ENCODE results near the gene RSBN1L. TPM values are rescaled to one million over a fixed set of nuclear protein-coding genes. Genes with fewer than 3 reads are reported as not detected.

The RSBN1L gene
- total RNA-seq, 1 experiment from 2014 or later, result 18.0 TPM

DNA sequence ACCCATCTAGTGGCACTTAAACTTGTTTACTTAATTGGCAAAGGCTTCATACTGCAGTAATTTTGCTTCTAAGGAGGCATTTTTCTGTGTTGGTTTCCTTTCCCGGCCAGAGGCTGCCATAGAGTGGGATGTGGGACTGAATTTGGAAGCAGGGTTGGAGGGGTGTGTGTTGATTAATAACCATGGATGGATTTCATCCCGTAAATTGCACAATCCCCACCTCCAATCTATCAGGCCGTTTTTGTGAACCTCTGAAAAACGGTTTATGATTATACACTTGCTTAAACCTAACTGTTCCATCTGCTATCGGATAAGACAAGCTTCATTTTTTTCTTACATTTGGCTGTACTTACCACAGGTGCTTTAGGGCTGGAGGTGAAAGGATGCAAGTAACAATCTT, 100.7 kb downstream of the RSBN1L start:
- Histone ChIP-seq H3K9me3 (ENCODE audit: control insufficient read depth, insufficient read depth, low read depth, low read length) (no peaks in the 10 kb centered on the region), H3K27ac (ENCODE audit: low read length) (peak overlapping the region; percentile 98), H3K4me1 (ENCODE audit: control insufficient read depth, insufficient read depth, low read length) (peaks cover 23% of the 10 kb centered on the region), H3K36me3 (ENCODE audit: control insufficient read depth, insufficient read depth, low read length) (no peaks in the 10 kb centered on the region; the same call in 1 of the 2 replicates), H3K27me3 (ENCODE audit: control insufficient read depth, insufficient read depth, low read length) (no peaks in the 10 kb centered on the region), H3K4me3 (ENCODE audit: low read depth in 2 of 2, low read length in 2 of 2) (peak overlapping the region; percentile 80 to 99)
- ATAC-seq (no peak), DNase-seq (ENCODE audit: low read depth, low spot score) (no peak)
- TF ChIP-seq TCF7L2 (IDR thresholded peaks at IDR 0.05; ENCODE audit: low read depth, low read length) (no peak), REST (IDR thresholded peaks at IDR 0.05; ENCODE audit: insufficient read depth in 1 of 2, low read depth in 2 of 2, low read length in 1 of 2) (no peak), POLR2AphosphoS5 (IDR thresholded peaks at IDR 0.05; ENCODE audit: low read depth, low read length) (no peak), SIN3A (IDR thresholded peaks at IDR 0.05; ENCODE audit: borderline replicate concordance, insufficient read depth, low read depth, low read length) (no peak)
- TF ChIP-seq, protein P1, sequence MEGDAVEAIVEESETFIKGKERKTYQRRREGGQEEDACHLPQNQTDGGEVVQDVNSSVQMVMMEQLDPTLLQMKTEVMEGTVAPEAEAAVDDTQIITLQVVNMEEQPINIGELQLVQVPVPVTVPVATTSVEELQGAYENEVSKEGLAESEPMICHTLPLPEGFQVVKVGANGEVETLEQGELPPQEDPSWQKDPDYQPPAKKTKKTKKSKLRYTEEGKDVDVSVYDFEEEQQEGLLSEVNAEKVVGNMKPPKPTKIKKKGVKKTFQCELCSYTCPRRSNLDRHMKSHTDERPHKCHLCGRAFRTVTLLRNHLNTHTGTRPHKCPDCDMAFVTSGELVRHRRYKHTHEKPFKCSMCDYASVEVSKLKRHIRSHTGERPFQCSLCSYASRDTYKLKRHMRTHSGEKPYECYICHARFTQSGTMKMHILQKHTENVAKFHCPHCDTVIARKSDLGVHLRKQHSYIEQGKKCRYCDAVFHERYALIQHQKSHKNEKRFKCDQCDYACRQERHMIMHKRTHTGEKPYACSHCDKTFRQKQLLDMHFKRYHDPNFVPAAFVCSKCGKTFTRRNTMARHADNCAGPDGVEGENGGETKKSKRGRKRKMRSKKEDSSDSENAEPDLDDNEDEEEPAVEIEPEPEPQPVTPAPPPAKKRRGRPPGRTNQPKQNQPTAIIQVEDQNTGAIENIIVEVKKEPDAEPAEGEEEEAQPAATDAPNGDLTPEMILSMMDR (IDR thresholded peaks at IDR 0.05), result no peak
- intact Hi-C loops (cut with micrococcal nuclease; ENCODE audit: unreplicated experiment) (loop anchor here (10.0 kb wide), 1 partner anchor 138 kb away; no protein-coding TSS in a partner anchor), in situ Hi-C loops (cut with HindIII; ENCODE audit: low pct_unique_long_range_greater_than_20kb, low sequenced_read_pairs) (no loop called here)
- POLR2A ChIA-PET, result no interaction called here
- CTCF ChIA-PET, result no interaction called here
- no TSS peak for BruUV-seq (replicated peaks)

- POLR2A ChIA-PET, result no interaction called here
These were observed 101.6 kb downstream of the RSBN1L start for GRCh38 chr7:77797734-77798393.

More at GRCh38 chr7:77797734-77798393, 101.6 kb downstream of the RSBN1L start:
- H3K27me3 ChIP-seq (ENCODE audit: control insufficient read depth, insufficient read depth, low read length), result no peaks in the 10 kb centered on the region
- ATAC-seq (peak; percentile 51), DNase-seq (ENCODE audit: low read depth, low spot score) (no peak)
- in situ Hi-C loops (cut with HindIII; ENCODE audit: low pct_unique_long_range_greater_than_20kb, low sequenced_read_pairs), result no loop called here
- no peaks in the 10 kb centered on the region; the same call in 1 of the 2 replicates for H3K36me3 ChIP-seq (ENCODE audit: control insufficient read depth, insufficient read depth, low read length)
- TF ChIP-seq, protein P1 (IDR thresholded peaks at IDR 0.05), result no peak
- 0 out of 2 replicates have a peak, but pooled peaks have one; percentile 51 for TF ChIP-seq SIN3A (IDR thresholded peaks at IDR 0.05; ENCODE audit: borderline replicate concordance, insufficient read depth, low read depth, low read length)
- peak overlapping the region; percentile 98 for H3K27ac ChIP-seq (ENCODE audit: low read length)
- H3K9me3 ChIP-seq (ENCODE audit: control insufficient read depth, insufficient read depth, low read depth, low read length), result no peaks in the 10 kb centered on the region
- intact Hi-C loops (cut with micrococcal nuclease; ENCODE audit: unreplicated experiment), result loop anchor here (10.0 kb wide), 1 partner anchor 137 kb away; no protein-coding TSS in a partner anchor
- CTCF ChIA-PET, result no interaction called here
- BruUV-seq (replicated peaks), result TSS peak; percentile 94
- peaks cover 26% of the 10 kb centered on the region for H3K4me1 ChIP-seq (ENCODE audit: control insufficient read depth, insufficient read depth, low read length)
- H3K4me3 ChIP-seq (ENCODE audit: low read depth in 2 of 2, low read length in 2 of 2), result peak overlapping the region; percentile 80 to 99

Data from Panc1 (cell line).